ENCODE measurements around the gene MAST3. TPM values are rescaled to one million over a fixed set of nuclear protein-coding genes. Genes with fewer than 3 reads are reported as not detected.

MAST3 gene
- total and polyA plus RNA-seq, 2 of the 13 experiments (the other 11 are each of a cell fraction or from before 2014, with no cell fraction given), result 4.1 to 4.6 TPM

DNA sequence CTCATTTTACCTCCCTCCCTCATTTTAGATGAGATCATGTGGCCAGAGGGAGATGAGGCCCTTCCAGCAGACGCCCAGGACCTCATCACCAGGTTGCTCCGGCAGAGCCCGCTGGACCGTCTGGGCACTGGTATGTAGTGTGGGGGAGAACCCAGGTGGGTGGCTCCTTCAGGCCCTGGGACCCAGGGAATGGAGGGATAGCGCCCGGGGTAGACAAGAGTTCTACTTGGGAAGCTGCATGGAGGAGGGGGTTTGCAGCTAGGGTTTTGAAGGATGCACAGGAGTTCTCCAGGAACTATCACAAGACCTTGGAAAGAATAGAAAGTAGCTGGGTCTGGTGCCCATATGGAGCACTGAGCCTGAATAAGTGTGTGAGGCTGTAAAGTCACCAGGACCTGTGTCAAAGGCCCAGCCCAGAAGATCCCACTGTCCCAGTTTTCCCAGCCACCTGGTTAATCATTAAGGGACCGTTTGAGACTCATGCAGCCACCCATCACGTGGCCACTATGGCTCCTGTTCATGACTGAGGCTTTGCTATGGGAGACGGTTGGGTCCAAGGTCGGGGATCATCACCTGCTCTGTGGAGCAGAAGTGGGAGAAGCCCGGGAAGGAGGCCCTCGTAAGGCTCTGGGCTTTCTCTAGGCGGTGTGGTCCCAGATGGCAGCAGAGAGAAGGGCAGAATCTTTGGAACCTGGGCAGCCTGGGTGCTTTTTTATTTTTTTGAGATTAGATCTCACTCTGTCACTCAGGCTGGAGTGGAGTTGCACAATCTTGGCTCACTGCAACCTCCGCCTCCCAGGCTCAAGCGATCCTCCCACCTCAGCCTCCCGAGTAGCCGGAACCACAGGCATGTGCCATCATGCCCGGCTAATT is 38.4 kb downstream of the MAST3 start (continued):
- TF ChIP-seq, protein P1, sequence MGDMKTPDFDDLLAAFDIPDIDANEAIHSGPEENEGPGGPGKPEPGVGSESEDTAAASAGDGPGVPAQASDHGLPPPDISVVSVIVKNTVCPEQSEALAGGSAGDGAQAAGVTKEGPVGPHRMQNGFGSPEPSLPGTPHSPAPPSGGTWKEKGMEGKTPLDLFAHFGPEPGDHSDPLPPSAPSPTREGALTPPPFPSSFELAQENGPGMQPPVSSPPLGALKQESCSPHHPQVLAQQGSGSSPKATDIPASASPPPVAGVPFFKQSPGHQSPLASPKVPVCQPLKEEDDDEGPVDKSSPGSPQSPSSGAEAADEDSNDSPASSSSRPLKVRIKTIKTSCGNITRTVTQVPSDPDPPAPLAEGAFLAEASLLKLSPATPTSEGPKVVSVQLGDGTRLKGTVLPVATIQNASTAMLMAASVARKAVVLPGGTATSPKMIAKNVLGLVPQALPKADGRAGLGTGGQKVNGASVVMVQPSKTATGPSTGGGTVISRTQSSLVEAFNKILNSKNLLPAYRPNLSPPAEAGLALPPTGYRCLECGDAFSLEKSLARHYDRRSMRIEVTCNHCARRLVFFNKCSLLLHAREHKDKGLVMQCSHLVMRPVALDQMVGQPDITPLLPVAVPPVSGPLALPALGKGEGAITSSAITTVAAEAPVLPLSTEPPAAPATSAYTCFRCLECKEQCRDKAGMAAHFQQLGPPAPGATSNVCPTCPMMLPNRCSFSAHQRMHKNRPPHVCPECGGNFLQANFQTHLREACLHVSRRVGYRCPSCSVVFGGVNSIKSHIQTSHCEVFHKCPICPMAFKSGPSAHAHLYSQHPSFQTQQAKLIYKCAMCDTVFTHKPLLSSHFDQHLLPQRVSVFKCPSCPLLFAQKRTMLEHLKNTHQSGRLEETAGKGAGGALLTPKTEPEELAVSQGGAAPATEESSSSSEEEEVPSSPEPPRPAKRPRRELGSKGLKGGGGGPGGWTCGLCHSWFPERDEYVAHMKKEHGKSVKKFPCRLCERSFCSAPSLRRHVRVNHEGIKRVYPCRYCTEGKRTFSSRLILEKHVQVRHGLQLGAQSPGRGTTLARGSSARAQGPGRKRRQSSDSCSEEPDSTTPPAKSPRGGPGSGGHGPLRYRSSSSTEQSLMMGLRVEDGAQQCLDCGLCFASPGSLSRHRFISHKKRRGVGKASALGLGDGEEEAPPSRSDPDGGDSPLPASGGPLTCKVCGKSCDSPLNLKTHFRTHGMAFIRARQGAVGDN (CRISPR knock-in tag; IDR thresholded peaks at IDR 0.05), result peak; percentile 92
- TF ChIP-seq, protein P2, sequence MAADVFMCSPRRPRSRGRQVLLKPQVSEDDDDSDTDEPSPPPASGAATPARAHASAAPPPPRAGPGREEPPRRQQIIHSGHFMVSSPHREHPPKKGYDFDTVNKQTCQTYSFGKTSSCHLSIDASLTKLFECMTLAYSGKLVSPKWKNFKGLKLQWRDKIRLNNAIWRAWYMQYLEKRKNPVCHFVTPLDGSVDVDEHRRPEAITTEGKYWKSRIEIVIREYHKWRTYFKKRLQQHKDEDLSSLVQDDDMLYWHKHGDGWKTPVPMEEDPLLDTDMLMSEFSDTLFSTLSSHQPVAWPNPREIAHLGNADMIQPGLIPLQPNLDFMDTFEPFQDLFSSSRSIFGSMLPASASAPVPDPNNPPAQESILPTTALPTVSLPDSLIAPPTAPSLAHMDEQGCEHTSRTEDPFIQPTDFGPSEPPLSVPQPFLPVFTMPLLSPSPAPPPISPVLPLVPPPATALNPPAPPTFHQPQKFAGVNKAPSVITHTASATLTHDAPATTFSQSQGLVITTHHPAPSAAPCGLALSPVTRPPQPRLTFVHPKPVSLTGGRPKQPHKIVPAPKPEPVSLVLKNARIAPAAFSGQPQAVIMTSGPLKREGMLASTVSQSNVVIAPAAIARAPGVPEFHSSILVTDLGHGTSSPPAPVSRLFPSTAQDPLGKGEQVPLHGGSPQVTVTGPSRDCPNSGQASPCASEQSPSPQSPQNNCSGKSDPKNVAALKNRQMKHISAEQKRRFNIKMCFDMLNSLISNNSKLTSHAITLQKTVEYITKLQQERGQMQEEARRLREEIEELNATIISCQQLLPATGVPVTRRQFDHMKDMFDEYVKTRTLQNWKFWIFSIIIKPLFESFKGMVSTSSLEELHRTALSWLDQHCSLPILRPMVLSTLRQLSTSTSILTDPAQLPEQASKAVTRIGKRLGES (CRISPR knock-in tag; IDR thresholded peaks at IDR 0.05; ENCODE audit: borderline replicate concordance), result peak; percentile 97
- TF ChIP-seq TOPORS (CRISPR knock-in tag; IDR thresholded peaks at IDR 0.05) (no peak; the same call in 1 of the 2 replicates), PHF5A (CRISPR knock-in tag; IDR thresholded peaks at IDR 0.05; ENCODE audit: low read depth, unreplicated experiment) (no peak), ZFP36L1 (CRISPR knock-in tag; IDR thresholded peaks at IDR 0.05) (peak; percentile 57; the same call in 1 of the 2 replicates), TEAD3 (CRISPR knock-in tag; optimal IDR thresholded peaks at IDR 0.05; ENCODE audit: borderline replicate concordance) (peak; percentile 64), SP1 (IDR thresholded peaks at IDR 0.05) (no peak), SP1 (CRISPR knock-in tag; IDR thresholded peaks at IDR 0.05) (no peak), RBAK (CRISPR knock-in tag; IDR thresholded peaks at IDR 0.05) (0 out of 2 replicates have a peak, but pooled peaks have one; percentile 22), ZNF891 (CRISPR knock-in tag; IDR thresholded peaks at IDR 0.05) (no peak), ZBTB3 (CRISPR knock-in tag; IDR thresholded peaks at IDR 0.05; ENCODE audit: borderline replicate concordance, low read depth) (no peak), SSRP1 (CRISPR knock-in tag; IDR thresholded peaks at IDR 0.05) (no peak), FOXK1 (CRISPR knock-in tag; IDR thresholded peaks at IDR 0.05; ENCODE audit: borderline replicate concordance, low read depth) (peak; percentile 33; the same call in 1 of the 2 replicates), MXI1 (IDR thresholded peaks at IDR 0.05; ENCODE audit: borderline replicate concordance, low read depth, low read length) (peak; percentile 78; the same call in 1 of the 3 replicates), SMAD9 (CRISPR knock-in tag; IDR thresholded peaks at IDR 0.05) (no peak), JARID2 (CRISPR knock-in tag; IDR thresholded peaks at IDR 0.05; ENCODE audit: insufficient replicate concordance) (no peak), SRF (IDR thresholded peaks at IDR 0.05; ENCODE audit: low read depth, low read length) (no peak), ZNF333 (CRISPR knock-in tag; IDR thresholded peaks at IDR 0.05; ENCODE audit: borderline replicate concordance) (0 out of 2 replicates have a peak, but pooled peaks have one; percentile 31)
- TF ChIP-seq, protein P3, sequence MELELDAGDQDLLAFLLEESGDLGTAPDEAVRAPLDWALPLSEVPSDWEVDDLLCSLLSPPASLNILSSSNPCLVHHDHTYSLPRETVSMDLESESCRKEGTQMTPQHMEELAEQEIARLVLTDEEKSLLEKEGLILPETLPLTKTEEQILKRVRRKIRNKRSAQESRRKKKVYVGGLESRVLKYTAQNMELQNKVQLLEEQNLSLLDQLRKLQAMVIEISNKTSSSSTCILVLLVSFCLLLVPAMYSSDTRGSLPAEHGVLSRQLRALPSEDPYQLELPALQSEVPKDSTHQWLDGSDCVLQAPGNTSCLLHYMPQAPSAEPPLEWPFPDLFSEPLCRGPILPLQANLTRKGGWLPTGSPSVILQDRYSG (CRISPR knock-in tag; IDR thresholded peaks at IDR 0.05), result no peak
- TF ChIP-seq, protein P4, sequence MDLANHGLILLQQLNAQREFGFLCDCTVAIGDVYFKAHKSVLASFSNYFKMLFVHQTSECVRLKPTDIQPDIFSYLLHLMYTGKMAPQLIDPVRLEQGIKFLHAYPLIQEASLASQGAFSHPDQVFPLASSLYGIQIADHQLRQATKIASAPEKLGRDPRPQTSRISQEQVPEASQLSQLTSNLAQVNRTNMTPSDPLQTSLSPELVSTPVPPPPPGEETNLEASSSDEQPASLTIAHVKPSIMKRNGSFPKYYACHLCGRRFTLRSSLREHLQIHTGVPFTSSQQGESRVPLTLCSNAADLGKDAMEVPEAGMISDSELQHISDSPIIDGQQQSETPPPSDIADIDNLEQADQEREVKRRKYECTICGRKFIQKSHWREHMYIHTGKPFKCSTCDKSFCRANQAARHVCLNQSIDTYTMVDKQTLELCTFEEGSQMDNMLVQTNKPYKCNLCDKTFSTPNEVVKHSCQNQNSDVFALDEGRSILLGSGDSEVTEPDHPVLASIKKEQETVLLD (CRISPR knock-in tag; IDR thresholded peaks at IDR 0.05; ENCODE audit: low read depth), result no peak

Measured in HepG2 (cell line).